PFSK-1 (cell line): ENCODE results near the gene MRPL14.

Experiments
- FOXP2 ChIP-seq: optimal IDR thresholded peaks from 2 replicates; pipeline ENCODE3; 2011; ENCODE audit warnings: borderline replicate concordance, control low read depth, inconsistent platforms; ENCODE audit not compliant: insufficient read depth; ENCODE audit errors: extremely low read length, extremely low read depth
- POLR2AphosphoS5 ChIP-seq: IDR thresholded peaks from 2 replicates; pipeline ENCODE4 v1.6.1; 2012; ENCODE audit warnings: low read depth, mild to moderate bottlenecking, control low read depth, low read length, moderate library complexity
- SIN3A ChIP-seq: IDR thresholded peaks from 2 replicates; pipeline ENCODE4 v1.6.1; 2012; ENCODE audit warnings: mild to moderate bottlenecking, low read length, moderate library complexity, borderline replicate concordance; ENCODE audit not compliant: insufficient read depth
- TAF1 ChIP-seq: IDR thresholded peaks from 2 replicates; pipeline ENCODE4 v1.6.1; 2012; ENCODE audit warnings: low read length, control low read depth, borderline replicate concordance; ENCODE audit not compliant: insufficient read depth
- TF ChIP-seq, protein P1 (sequence below), 2 experiments: IDR thresholded peaks; 2 replicates each; pipeline versions ENCODE4 v1.6.1 to v1.8.0; 2011 to 2012; ENCODE audit warnings: low read depth in 2 of 2, low read length in 2 of 2, control low read depth in 1 of 2, inconsistent platforms in 1 of 2, mild to moderate bottlenecking in 1 of 2, moderate library complexity in 1 of 2; ENCODE audit not compliant: insufficient read depth in 1 of 2

The MRPL14 gene

DNA sequence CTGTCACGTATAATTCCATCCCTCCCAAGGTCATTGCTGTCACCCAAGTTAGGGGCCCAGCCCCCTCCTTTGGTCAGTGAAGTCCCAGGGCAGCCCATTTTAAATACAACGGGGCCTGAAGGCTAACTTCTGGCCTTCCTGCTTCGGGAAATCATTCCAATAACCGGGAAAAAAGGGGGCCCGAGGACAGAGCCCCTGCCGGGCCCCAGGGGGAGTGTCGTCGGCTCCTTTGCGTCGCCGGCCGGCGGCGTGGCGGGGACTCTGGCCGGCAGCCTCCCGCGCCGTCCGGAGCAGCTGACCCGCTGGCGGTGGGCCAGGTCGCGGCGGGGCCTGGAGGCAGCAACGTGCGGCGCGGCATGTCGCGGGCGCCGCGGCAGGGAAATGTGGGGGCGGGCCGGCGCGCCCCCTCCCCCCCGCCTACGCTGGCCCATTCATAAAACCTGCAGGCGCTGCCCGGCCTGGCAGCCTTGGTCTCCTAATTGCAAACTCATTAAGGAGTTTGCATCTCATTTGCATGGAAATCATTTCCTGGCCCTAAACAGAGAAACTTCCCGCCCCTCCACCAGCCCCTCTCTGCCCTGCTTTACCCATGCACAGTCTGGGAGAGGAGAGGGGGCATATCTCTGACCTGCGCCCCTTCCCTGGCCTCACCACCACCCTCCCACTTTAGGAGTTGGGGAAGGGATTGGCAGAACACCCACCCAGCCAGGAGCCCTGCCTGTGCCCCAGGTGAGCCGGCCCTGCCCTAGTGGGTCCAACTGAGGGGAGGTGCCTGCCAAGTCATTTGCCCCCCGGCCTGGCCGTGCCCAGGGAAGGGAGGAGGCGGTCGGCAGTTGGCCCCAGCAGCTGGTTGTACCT is 50.7 kb downstream of the MRPL14 start:
- TF ChIP-seq, protein P1, sequence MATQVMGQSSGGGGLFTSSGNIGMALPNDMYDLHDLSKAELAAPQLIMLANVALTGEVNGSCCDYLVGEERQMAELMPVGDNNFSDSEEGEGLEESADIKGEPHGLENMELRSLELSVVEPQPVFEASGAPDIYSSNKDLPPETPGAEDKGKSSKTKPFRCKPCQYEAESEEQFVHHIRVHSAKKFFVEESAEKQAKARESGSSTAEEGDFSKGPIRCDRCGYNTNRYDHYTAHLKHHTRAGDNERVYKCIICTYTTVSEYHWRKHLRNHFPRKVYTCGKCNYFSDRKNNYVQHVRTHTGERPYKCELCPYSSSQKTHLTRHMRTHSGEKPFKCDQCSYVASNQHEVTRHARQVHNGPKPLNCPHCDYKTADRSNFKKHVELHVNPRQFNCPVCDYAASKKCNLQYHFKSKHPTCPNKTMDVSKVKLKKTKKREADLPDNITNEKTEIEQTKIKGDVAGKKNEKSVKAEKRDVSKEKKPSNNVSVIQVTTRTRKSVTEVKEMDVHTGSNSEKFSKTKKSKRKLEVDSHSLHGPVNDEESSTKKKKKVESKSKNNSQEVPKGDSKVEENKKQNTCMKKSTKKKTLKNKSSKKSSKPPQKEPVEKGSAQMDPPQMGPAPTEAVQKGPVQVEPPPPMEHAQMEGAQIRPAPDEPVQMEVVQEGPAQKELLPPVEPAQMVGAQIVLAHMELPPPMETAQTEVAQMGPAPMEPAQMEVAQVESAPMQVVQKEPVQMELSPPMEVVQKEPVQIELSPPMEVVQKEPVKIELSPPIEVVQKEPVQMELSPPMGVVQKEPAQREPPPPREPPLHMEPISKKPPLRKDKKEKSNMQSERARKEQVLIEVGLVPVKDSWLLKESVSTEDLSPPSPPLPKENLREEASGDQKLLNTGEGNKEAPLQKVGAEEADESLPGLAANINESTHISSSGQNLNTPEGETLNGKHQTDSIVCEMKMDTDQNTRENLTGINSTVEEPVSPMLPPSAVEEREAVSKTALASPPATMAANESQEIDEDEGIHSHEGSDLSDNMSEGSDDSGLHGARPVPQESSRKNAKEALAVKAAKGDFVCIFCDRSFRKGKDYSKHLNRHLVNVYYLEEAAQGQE (IDR thresholded peaks at IDR 0.05; ENCODE audit: insufficient read depth in 1 of 2, low read depth in 2 of 2, low read length in 2 of 2): peak in 1 of 2 experiments; percentile 56; a peak in 2 of 4 replicates
- TF ChIP-seq SIN3A (peak; percentile 64; the same call in 1 of the 2 replicates), POLR2AphosphoS5 (peak; percentile 58; the same call in 1 of the 2 replicates), FOXP2 (no peak), TAF1 (no peak; the same call in 1 of the 2 replicates)

DNA sequence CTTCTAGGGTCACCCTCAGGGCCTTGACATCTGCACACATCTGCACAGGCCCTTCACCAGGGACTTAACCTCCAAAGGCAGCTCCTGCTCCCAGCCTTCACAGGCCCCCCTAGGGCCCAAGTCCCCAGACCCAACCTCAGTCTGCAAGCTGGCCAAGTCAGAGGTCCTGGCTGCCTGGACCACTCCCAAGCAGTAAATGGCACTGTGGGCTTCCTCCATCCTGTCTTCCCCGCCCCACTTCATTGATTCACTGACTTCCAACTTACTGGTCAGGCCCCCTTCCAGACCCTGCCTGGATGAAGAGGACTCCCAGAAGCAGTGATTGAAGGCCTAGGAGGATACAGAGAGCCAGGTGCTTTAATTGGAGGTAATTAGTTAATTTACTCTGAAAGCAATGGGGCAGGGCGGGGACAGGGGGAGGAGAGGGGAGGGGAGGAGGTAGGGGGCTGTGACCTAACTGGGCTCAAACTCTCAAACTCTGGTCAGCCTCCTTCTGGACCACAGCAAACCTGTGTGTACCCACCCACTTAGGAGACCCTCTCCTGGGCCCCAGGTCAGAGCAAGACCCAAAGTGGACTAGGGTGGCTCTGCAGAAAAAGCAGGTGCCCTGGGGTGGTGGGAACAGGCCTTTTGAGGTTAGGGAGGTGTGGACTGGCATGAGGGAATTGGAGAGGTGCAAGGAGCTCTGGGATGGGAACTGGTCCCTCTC is 51.5 kb downstream of the MRPL14 start:
- TF ChIP-seq POLR2AphosphoS5: no peak
- TF ChIP-seq, protein P1 (IDR thresholded peaks at IDR 0.05; ENCODE audit: insufficient read depth in 1 of 2, low read depth in 2 of 2, low read length in 2 of 2): no peak
- no peak for TF ChIP-seq FOXP2
- TF ChIP-seq TAF1: no peak; the same call in 1 of the 2 replicates
- no peak for TF ChIP-seq SIN3A

DNA sequence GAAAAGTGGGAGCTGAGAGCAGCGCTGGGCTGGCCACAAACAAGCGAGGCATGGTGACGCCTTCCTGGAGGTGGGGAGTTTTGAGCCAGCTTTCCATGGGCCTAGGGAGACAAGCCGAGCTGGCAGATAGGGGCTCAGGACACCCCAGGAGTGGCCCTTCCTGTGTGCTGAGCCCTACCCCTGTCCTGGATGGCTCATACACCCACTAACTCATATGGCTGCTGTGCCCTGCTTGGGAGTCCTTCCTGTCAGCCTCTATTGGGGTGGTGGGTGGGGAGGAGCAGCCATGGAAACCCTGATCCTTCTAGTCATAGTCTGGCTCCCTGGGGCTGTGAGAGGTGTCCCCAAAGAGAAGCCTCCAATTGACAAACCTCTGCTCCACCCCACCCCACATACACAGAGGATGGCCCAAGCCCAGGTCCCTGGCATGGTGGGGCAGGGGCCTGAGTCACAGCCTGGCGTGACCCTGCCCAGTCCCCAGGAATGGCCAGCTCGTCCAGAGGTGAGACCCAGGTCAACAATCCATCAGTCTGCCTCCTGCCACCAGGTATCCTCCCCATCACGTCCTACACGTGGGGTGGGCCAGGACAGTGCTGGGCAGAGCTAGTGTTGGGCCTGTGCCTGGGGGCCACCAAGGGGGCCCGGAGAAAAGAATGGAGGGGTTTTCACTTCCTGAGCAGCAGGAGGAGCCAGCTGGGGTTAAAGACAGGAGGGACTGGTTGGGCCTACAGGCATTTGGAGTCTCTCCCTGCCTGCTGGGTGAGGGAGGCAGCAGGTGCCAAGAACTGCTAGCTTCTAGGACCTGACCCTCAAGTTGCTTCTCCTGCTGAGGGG is 52.2 kb downstream of the MRPL14 start:
- no peak for TF ChIP-seq FOXP2
- no peak for TF ChIP-seq SIN3A
- no peak for TF ChIP-seq TAF1
- TF ChIP-seq, protein P1 (IDR thresholded peaks at IDR 0.05; ENCODE audit: insufficient read depth in 1 of 2, low read depth in 2 of 2, low read length in 2 of 2): no peak
- TF ChIP-seq POLR2AphosphoS5: no peak

DNA sequence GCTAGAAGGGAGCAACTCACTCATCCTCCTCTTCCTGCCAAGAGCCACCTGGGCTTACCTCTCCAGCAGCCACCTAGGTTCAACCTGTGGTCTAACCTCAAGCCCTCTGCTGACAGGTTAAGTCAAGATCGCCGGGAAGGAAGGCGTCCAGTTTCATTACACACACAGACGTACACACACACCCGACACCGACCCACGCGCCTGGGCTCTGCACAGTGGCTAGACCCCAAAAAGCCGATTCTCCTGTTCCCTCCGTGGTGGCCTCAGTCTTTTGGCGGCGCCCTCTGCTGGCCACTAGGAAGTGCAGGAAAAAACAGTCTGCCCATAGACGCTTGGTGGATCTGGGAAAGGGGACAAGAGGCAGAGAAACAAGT is 52.8 kb downstream of the MRPL14 start:
- TF ChIP-seq POLR2AphosphoS5 (no peak), TAF1 (no peak)
- TF ChIP-seq, protein P1 (IDR thresholded peaks at IDR 0.05; ENCODE audit: insufficient read depth in 1 of 2, low read depth in 2 of 2, low read length in 2 of 2): 0 out of 4 replicates have a peak, but pooled peaks of 1 of the 2 experiments have one; percentile 7
